Measurements from ENCODE around the gene FERMT3. TPM values are rescaled to one million over a fixed set of nuclear protein-coding genes. Genes with fewer than 3 reads are reported as not detected.

The FERMT3 gene
- total and polyA plus RNA-seq, 2 donors (not counting 1 experiment from before 2014, with no cell fraction given) = 1.9 to 3.6 TPM

DNA sequence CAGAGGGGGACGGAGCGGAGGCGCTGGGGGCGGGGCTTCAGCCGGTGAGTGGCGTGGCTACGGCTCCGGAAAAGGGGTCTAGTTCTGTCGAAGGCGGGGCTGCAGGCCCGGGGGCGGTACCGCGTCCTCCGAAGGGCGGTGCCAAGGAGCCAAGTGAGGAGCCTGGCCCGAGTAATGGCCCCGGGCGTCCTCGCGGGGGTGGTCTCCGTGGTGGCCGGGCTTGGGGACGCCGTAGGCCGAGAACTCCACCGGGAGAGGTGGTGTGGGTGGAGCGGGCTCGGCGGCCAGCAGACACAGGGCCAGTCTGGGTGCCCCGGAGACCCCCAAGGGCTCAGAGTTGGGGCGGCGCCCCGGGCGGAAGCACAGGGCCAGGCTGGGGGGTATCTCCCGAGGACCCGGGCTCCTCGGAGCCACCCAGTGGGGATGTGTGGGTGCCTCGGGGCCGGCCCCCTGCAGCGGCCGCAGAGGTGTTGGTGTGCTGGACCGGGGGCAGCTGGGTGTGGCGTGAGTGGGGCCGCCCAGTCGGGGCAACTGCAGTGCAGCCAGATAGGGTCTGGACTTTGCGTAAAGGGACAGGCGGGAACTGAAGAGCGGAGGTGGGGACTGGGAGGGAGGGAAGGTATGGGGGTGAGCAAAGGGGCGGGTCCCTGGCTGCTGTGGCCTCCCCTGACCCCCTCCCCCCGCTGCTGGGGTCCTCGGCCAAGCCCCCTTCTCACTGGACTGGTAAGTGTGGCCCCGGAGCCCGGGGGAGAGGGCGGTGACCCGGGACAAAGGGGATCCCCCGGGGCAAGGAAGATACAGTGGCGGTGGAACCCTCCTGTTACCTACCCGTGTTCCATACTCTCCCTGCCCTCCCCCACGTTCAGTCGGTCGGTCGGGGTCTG is 35.2 kb downstream of the FERMT3 start:
- Histone ChIP-seq H2AFZ (ENCODE audit: low read length) (no peak overlapping the region), H3K4me2 (ENCODE audit: extremely low read depth, insufficient read depth, low read length) (peak overlapping the region; percentile 81), H3K36me3 (ENCODE audit: control insufficient read depth, insufficient read depth, low read length) (peaks cover 15% of the 10 kb centered on the region), H4K20me1 (ENCODE audit: control insufficient read depth, extremely low read depth, insufficient read depth, low read length) (no peaks in the 10 kb centered on the region), H3K27me3 (ENCODE audit: control insufficient read depth, insufficient read depth, low read length) (no peaks in the 10 kb centered on the region), H3K9ac (ENCODE audit: insufficient read depth, low read length) (peak overlapping the region; percentile 78), H3K79me2 (ENCODE audit: control insufficient read depth, insufficient read depth, low read length) (peaks cover 38% of the 10 kb centered on the region), H3K9me3 (ENCODE audit: control insufficient read depth, insufficient read depth, low read depth, low read length) (no peaks in the 10 kb centered on the region), H3K27ac (ENCODE audit: insufficient read depth, low read length) (peak overlapping the region; percentile 78), H3K4me3 (replicated peaks in 1 of 4; ENCODE audit: control extremely low read depth in 1 of 4, insufficient read depth in 1 of 4, low read depth in 3 of 4, low read length in 4 of 4) (peak overlapping the region; percentile 68 to 92 (median 84)), H3K4me1 (ENCODE audit: control insufficient read depth, extremely low read depth, insufficient read depth, low read length) (peaks cover 20% of the 10 kb centered on the region)
- TF ChIP-seq, protein P1, sequence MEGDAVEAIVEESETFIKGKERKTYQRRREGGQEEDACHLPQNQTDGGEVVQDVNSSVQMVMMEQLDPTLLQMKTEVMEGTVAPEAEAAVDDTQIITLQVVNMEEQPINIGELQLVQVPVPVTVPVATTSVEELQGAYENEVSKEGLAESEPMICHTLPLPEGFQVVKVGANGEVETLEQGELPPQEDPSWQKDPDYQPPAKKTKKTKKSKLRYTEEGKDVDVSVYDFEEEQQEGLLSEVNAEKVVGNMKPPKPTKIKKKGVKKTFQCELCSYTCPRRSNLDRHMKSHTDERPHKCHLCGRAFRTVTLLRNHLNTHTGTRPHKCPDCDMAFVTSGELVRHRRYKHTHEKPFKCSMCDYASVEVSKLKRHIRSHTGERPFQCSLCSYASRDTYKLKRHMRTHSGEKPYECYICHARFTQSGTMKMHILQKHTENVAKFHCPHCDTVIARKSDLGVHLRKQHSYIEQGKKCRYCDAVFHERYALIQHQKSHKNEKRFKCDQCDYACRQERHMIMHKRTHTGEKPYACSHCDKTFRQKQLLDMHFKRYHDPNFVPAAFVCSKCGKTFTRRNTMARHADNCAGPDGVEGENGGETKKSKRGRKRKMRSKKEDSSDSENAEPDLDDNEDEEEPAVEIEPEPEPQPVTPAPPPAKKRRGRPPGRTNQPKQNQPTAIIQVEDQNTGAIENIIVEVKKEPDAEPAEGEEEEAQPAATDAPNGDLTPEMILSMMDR (conservative IDR thresholded peaks at IDR 0.05 in 1 of 2, IDR thresholded peaks at IDR 0.05 in 1 of 2; ENCODE audit: low read depth in 1 of 2, low read length in 2 of 2) = no peak
- TF ChIP-seq EZH2 (IDR thresholded peaks at IDR 0.05; ENCODE audit: low read length, missing control alignments) = no peak
- peak in 1 of 2 donors; percentile 48 for DNase-seq (ENCODE audit: low read depth in 2 of 2)

DNA sequence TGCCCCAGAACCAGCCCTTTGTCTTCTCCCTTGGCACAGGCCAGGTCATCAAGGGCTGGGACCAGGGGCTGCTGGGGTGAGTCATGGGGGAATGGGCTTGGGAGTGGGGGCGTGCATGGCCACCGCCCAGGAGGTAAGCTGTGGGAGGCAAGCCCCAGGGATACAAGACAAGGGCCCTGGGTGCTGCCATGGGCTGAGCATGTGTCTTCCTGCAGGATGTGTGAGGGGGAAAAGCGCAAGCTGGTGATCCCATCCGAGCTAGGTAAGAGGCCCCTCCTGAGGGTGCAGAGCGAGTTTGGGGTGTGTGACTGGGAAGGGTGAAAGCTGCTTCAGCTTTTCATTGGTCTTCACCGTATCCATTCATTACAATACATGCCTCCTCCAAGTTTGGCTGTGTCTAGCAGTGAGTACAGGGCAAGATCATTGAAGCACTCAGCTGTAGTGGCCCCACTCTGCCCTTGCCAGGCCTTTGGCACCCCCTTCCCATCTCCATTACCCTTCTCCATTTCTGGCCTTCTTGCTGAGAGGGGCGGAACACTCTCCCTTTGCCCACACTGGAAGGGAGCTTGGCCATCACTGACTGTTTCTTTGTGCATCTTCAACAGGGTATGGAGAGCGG is 36.8 kb downstream of the FERMT3 start:
- H3K4me1 ChIP-seq (ENCODE audit: control insufficient read depth, extremely low read depth, insufficient read depth, low read length) = peaks cover 23% of the 10 kb centered on the region
- H3K4me2 ChIP-seq (ENCODE audit: extremely low read depth, insufficient read depth, low read length) = no peak overlapping the region
- peak overlapping the region in 1 of 4 experiments; percentile 92 for H3K4me3 ChIP-seq (replicated peaks in 1 of 4; ENCODE audit: control extremely low read depth in 1 of 4, insufficient read depth in 1 of 4, low read depth in 3 of 4, low read length in 4 of 4)
- H4K20me1 ChIP-seq (ENCODE audit: control insufficient read depth, extremely low read depth, insufficient read depth, low read length) = no peaks in the 10 kb centered on the region
- peaks cover 38% of the 10 kb centered on the region for H3K79me2 ChIP-seq (ENCODE audit: control insufficient read depth, insufficient read depth, low read length)
- H3K27me3 ChIP-seq (ENCODE audit: control insufficient read depth, insufficient read depth, low read length) = no peaks in the 10 kb centered on the region
- no peaks in the 10 kb centered on the region for H3K9me3 ChIP-seq (ENCODE audit: control insufficient read depth, insufficient read depth, low read depth, low read length)
- no peak overlapping the region for H3K27ac ChIP-seq (ENCODE audit: insufficient read depth, low read length)
- no peak overlapping the region for H3K9ac ChIP-seq (ENCODE audit: insufficient read depth, low read length)
- DNase-seq (ENCODE audit: low read depth in 2 of 2) = no peak
- TF ChIP-seq, protein P1 (conservative IDR thresholded peaks at IDR 0.05 in 1 of 2, IDR thresholded peaks at IDR 0.05 in 1 of 2; ENCODE audit: low read depth in 1 of 2, low read length in 2 of 2) = no peak
- TF ChIP-seq EZH2 (IDR thresholded peaks at IDR 0.05; ENCODE audit: low read length, missing control alignments) = no peak
- H3K36me3 ChIP-seq (ENCODE audit: control insufficient read depth, insufficient read depth, low read length) = peaks cover 7% of the 10 kb centered on the region
- no peak overlapping the region for H2AFZ ChIP-seq (ENCODE audit: low read length)

DNA sequence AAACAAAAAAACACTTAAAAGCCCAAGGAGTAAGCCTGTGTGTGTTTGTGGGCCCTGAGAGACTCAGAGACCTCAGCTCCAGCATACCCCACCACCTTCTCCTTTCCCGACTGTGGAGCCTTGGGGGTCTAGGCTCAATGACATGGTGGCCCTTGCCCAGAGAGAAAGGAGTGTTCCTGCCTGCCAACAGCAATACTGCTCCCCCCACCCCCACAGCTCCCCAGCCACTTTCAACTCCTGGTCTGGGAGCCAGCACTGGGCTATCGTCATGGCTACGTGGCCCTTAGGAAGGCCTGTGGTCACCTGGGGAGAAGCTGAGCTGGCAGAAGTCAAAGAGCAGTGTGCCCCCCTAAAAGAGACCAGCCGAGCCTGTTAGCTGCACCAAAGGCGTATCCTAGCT is 37.6 kb downstream of the FERMT3 start:
- TF ChIP-seq, protein P1 (conservative IDR thresholded peaks at IDR 0.05 in 1 of 2, IDR thresholded peaks at IDR 0.05 in 1 of 2; ENCODE audit: low read depth in 1 of 2, low read length in 2 of 2) = no peak
- TF ChIP-seq EZH2 (IDR thresholded peaks at IDR 0.05; ENCODE audit: low read length, missing control alignments) = no peak
- no peaks in the 10 kb centered on the region for H4K20me1 ChIP-seq (ENCODE audit: control insufficient read depth, extremely low read depth, insufficient read depth, low read length)
- peak overlapping the region; percentile 8 for H3K27ac ChIP-seq (ENCODE audit: insufficient read depth, low read length)
- no peak overlapping the region for H3K4me2 ChIP-seq (ENCODE audit: extremely low read depth, insufficient read depth, low read length)
- H3K27me3 ChIP-seq (ENCODE audit: control insufficient read depth, insufficient read depth, low read length) = no peaks in the 10 kb centered on the region
- H3K4me1 ChIP-seq (ENCODE audit: control insufficient read depth, extremely low read depth, insufficient read depth, low read length) = peaks cover 23% of the 10 kb centered on the region
- no peaks in the 10 kb centered on the region for H3K9me3 ChIP-seq (ENCODE audit: control insufficient read depth, insufficient read depth, low read depth, low read length)
- H2AFZ ChIP-seq (ENCODE audit: low read length) = no peak overlapping the region
- peaks cover 4% of the 10 kb centered on the region for H3K36me3 ChIP-seq (ENCODE audit: control insufficient read depth, insufficient read depth, low read length)
- H3K4me3 ChIP-seq (replicated peaks in 1 of 4; ENCODE audit: control extremely low read depth in 1 of 4, insufficient read depth in 1 of 4, low read depth in 3 of 4, low read length in 4 of 4) = peak overlapping the region in 1 of 4 experiments; percentile 25
- H3K79me2 ChIP-seq (ENCODE audit: control insufficient read depth, insufficient read depth, low read length) = peaks cover 38% of the 10 kb centered on the region
- DNase-seq (ENCODE audit: low read depth in 2 of 2) = no peak
- H3K9ac ChIP-seq (ENCODE audit: insufficient read depth, low read length) = no peak overlapping the region

Data from fibroblast of lung (primary cell).